ENCODE results near the gene CPNE2. TPM values are rescaled to one million over a fixed set of nuclear protein-coding genes. Genes with fewer than 3 reads are reported as not detected.

The CPNE2 gene
- total RNA-seq, 4 donors from 2014 or later, result 18.0 to 38.7 (median 27.8) TPM

- Histone ChIP-seq H3K4me3 (no peak overlapping the region), H3K36me3 (peaks cover 0 to 53% of the 10 kb centered on the region in 2 donors), H3K4me1 (no peaks in the 10 kb centered on the region), H3K9me3 (no peaks in the 10 kb centered on the region), H3K27me3 (no peaks in the 10 kb centered on the region), H3K27ac (no peak overlapping the region)
- TF ChIP-seq CTCF (IDR thresholded peaks at IDR 0.05) (no peak), EP300 (IDR thresholded peaks at IDR 0.05) (no peak), POLR2A (IDR thresholded peaks at IDR 0.05) (no peak), POLR2AphosphoS5 (IDR thresholded peaks at IDR 0.05) (no peak)
- ATAC-seq, result no peak
- 85 to 93% methylated on average over 2 to 11 of the region's 11 CpGs for WGBS, 2 donors (ENCODE audit: low coverage in 1 of 2)
Observed at GRCh38 chr16:57128771-57129389, 36.5 kb downstream of the CPNE2 start.

- WGBS, 2 donors (ENCODE audit: low coverage in 1 of 2), result 84 to 100% methylated on average over 3 to 6 of the region's 6 CpGs
- Histone ChIP-seq H3K9me3 (no peaks in the 10 kb centered on the region), H3K36me3 (peaks cover 0 to 43% of the 10 kb centered on the region in 2 donors), H3K4me1 (no peaks in the 10 kb centered on the region), H3K27ac (peak overlapping the region in 3 of 4 donors; percentile 12 to 38 (median 37)), H3K27me3 (no peaks in the 10 kb centered on the region), H3K4me3 (no peak overlapping the region)
- TF ChIP-seq POLR2AphosphoS5 (IDR thresholded peaks at IDR 0.05) (no peak), POLR2A (IDR thresholded peaks at IDR 0.05) (no peak), EP300 (IDR thresholded peaks at IDR 0.05) (no peak), CTCF (IDR thresholded peaks at IDR 0.05) (no peak)
- ATAC-seq, result no peak
Observed at GRCh38 chr16:57130950-57131321, 38.6 kb downstream of the CPNE2 start.

GRCh38 chr16:57131351-57131970 is 39.1 kb downstream of the CPNE2 start:
- H3K4me3 ChIP-seq, result no peak overlapping the region
- H3K27me3 ChIP-seq, result no peaks in the 10 kb centered on the region
- peak overlapping the region in 2 of 4 donors; percentile 12 to 38 for H3K27ac ChIP-seq
- no peaks in the 10 kb centered on the region for H3K4me1 ChIP-seq
- H3K9me3 ChIP-seq, result no peaks in the 10 kb centered on the region
- 60 to 82% methylated on average over 5 of the region's 17 CpGs for WGBS, 2 donors (ENCODE audit: low coverage in 1 of 2)
- TF ChIP-seq CTCF (IDR thresholded peaks at IDR 0.05), result no peak
- H3K36me3 ChIP-seq, result peaks cover 0 to 37% of the 10 kb centered on the region in 2 donors
- no peak for ATAC-seq

DNA sequence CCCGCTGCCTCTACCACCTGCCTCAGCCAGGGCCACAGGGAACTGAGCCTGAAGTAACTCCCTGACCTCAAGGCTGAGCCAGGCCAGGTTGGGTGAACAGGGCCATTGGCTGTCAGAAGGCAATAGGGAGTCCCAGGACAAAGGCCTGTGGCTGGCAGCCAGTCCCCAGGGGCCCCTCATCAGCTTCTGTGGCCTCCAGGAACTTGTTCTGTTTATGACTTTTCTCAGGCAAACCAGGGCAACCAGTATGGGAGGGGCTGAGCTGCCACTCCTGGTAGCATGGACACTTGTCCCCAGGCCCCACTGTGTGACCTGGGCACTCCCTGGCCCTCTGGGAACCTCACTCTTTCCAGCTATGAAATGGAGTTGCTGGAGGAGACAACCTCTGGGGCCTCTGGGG is 40.1 kb downstream of the CPNE2 start:
- Histone ChIP-seq H3K27ac (no peak overlapping the region), H3K4me1 (no peaks in the 10 kb centered on the region), H3K27me3 (no peaks in the 10 kb centered on the region), H3K4me3 (no peak overlapping the region), H3K36me3 (peaks cover 0 to 36% of the 10 kb centered on the region in 2 donors), H3K9me3 (no peaks in the 10 kb centered on the region)
- no peak for ATAC-seq
- no peak for TF ChIP-seq CTCF (IDR thresholded peaks at IDR 0.05)
- TF ChIP-seq POLR2A (IDR thresholded peaks at IDR 0.05), result no peak
- no peak for TF ChIP-seq POLR2AphosphoS5 (IDR thresholded peaks at IDR 0.05)
- WGBS, 2 donors (ENCODE audit: low coverage in 1 of 2), result 100% methylated on average over 1 of the region's 1 CpG; no CpG with 5 or more reads in 1 of the 2 donors

- Histone ChIP-seq H3K27me3 (no peaks in the 10 kb centered on the region), H3K9me3 (no peaks in the 10 kb centered on the region)
Observed at GRCh38 chr16:57133031-57133430, 40.6 kb downstream of the CPNE2 start.

More at GRCh38 chr16:57133031-57133430, 40.6 kb downstream of the CPNE2 start:
- 0 to 67% methylated on average over 1 to 3 of the region's 4 CpGs for WGBS, 2 donors (ENCODE audit: low coverage in 1 of 2)
- TF ChIP-seq CTCF (IDR thresholded peaks at IDR 0.05) (no peak), POLR2AphosphoS5 (IDR thresholded peaks at IDR 0.05) (no peak), POLR2A (IDR thresholded peaks at IDR 0.05) (no peak), EP300 (IDR thresholded peaks at IDR 0.05) (no peak)
- ATAC-seq, result no peak
- H3K4me1 ChIP-seq, result no peaks in the 10 kb centered on the region
- no peak overlapping the region for H3K27ac ChIP-seq
- H3K36me3 ChIP-seq, result peaks cover 0 to 36% of the 10 kb centered on the region in 2 donors
- H3K4me3 ChIP-seq, result no peak overlapping the region
